Activated T-cell treated with anti-CD3 and anti-CD28 coated beads, Interleukin-2, amount 50 U/mL, for 1 hour (primary cell): ENCODE results near the gene PKD1L1.

ENCODE experiments used
- DNase-seq: peaks from one replicate; pipeline ENCODE4 v3.0.0-alpha.2; 2020

PKD1L1 gene

DNA sequence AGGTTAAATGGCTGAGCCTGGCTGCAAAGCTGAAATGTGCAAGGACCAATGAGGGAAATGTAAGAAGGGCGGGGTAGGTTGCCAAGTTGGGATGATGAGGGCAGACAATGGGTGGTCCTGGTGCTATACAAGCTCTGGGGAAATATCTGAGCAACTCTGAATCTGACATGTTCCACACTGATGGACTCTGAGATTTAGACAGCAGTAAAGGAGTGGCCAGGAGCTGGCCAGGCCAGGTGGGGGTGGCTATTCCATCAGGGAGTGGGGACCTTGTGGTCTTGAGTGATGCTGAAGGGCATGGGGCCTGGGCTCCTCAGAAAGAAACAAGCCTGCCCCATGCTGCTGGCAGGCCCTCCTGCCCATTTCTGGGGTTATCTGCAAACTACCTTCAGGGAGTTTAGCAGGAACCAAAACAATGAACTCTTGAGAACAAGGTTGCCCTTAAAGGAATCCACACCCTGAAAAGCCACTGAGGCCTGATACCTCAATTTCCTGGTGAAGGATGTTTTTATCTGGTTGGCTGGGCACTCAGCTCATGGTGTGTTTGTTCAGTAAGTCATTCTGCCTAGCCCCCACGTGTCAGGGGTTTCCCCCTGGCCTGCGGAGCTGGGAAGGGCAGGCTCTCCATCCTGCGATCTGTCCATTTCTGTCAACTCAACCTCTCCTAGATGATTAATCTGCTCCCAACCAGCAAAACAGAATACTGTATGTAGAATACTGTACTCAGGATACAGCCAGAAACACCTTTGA is 223.1 kb downstream of the PKD1L1 start:
- DNase-seq = no peak
